Fibroblast of peridontal ligament (primary cell): ENCODE results near the gene KCNT2.
A peak's percentile ranks its signal among the peaks of the same experiment; 100 is the strongest.

Source experiments
- DNase-seq: peaks from one replicate; pipeline ENCODE4 v3.0.0-alpha.2; 2010; ENCODE audit errors: extremely low read depth

The KCNT2 gene

DNA sequence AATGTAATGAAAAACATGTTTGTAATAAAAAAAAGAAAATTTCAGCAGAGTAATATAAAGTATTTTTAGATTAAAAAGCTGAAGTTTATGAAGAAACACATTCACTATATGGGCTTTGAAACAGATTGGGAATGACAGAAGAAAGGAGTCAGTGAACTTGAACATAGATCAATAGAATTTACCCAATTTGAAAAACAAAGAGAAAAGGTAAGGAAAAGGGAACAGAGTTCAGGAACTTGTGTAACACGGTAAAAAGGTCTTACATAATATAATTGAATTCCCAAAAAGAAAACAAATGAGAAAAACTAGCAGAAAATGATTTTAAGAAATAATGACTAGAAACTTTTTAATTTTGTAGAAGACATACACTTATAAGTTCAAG, 206.8 kb downstream of the KCNT2 start:
- DNase-seq: no peak

DNA sequence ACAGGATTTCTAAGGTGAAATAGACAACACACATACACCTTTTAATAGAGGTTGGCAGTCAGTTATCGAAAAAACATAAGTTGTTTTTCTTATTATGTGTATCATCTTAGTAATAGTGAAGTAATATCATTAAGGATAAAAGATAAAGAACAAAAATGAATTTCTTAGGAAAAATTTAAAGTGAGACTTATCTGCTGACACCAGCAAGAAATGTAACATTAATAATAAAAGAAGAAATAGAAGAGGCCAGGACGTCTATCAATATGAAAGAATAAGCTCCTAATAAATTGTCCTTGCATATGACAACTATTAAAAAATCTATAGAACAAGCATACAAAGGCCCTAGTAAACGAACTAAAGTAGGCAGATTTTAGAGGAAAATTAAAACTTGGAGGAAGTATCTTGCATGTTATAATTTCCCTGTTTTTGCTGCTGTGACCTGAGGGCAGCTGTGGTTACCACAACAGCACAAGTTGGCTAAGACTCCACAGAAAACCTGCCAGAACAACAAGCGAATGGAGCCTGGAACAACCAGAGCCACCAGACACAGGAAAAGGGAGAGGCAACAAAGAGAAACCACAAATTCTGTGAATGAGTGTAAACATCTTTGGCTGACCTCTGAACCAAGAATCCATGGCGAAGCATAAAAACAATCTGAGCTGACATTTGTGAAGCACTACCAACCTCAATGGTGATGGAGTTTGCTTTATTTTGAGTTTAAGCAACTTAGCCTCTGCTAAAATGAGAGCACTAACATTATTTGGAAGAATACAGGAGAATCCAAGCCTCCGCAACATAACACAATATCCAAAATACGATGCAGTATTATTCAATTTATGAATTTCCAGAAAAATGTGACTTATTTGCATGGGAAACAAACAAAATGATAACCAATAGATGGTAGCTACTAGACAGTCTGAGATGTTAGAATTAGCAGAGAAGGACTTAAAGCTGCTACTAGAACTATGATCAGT, 207.5 kb downstream of the KCNT2 start:
- peak; percentile 93 for DNase-seq

DNA sequence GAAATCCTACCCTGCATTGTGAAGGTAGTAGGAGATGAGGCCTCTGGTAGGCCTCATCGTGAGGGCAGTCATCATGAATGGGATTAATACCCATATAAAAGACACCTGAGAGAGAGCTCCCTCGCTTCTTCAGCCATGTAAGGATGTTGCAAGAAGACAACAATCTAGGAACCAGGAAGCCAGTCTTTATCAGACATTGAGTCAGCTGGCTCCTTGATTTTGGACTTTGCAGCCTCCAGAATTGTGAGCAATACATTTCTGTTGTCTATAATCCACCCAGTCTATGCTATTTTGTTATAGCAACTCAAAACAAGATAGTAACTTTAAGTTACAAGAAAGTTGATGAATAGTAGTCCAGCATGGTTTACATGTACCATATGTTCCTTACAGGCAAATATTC, 208.5 kb downstream of the KCNT2 start:
- DNase-seq: no peak

GRCh38 chr1:196393742-196394141, 214.5 kb downstream of the KCNT2 start:
- DNase-seq: peak; percentile 67

GRCh38 chr1:196393282-196393681, 215.0 kb downstream of the KCNT2 start:
- no peak for DNase-seq

DNA sequence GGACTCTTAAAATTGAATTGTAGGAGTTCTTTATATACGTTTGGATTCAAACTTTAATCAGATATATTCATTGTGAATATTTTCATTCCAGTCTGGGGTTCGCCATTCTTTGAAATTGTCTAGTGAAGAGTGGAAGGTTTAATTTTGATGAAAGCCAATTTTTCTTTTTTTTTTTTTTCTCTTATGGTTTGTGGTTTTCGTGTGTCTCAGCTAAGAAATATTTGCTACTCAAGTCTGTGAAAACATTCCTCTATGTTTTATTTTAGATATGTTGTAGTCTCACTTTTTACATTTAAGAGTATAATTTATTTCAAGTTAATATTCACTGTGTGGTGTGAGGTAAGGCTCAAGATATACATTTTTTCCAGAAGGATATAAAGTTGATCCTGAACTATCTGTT, 220.5 kb downstream of the KCNT2 start:
- peak; percentile 67 for DNase-seq

GRCh38 chr1:196385109-196385508, 223.1 kb downstream of the KCNT2 start:
- no peak for DNase-seq

DNA sequence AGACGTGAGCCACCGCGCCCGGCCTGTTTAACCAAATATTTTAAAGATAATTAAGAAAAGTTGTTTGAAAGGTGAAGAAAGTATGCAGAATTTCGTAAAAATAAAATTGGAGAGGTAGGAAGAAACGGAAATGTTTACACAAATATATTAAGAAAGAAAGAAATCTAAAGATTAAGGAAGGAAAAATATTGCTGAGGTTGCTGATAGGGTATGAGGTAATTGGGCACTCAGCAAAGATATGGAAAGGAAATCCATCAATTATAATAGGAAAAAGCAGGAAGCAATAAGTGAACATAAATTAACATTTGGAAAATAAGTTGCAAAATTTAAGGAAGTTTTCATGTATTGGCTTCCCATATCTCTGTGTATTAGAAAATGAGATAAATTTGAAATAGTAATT, 225.9 kb downstream of the KCNT2 start:
- DNase-seq: no peak

GRCh38 chr1:196381544-196381943, 226.7 kb downstream of the KCNT2 start:
- DNase-seq: no peak

GRCh38 chr1:196380316-196380715, 227.9 kb downstream of the KCNT2 start:
- DNase-seq: peak; percentile 25

DNA sequence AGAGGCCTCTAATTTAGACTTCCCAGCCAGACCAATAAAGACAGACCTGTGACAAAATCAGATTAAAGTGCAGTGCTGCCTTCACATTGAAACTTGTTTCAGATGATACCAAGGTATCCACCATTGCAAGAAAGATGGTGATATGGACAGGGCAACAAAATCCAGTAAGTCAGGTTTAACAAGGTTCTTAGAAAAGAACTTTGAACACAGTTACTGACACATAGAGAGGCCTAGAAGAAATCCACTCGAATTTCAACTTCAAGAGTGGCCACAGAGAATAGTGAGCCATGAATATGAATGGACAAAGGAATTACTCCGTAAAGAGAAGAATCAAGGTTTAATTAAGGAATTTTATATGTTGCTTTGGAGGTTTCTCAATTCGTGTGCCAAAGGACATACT, 230.4 kb downstream of the KCNT2 start:
- DNase-seq: no peak

GRCh38 chr1:196376630-196377328, 231.5 kb downstream of the KCNT2 start:
- DNase-seq: no peak

- no peak for DNase-seq
Observed at GRCh38 chr1:196373798-196374197, 234.4 kb downstream of the KCNT2 start.

- peak; percentile 65 for DNase-seq
Observed at GRCh38 chr1:196372896-196373536, 235.2 kb downstream of the KCNT2 start.

DNA sequence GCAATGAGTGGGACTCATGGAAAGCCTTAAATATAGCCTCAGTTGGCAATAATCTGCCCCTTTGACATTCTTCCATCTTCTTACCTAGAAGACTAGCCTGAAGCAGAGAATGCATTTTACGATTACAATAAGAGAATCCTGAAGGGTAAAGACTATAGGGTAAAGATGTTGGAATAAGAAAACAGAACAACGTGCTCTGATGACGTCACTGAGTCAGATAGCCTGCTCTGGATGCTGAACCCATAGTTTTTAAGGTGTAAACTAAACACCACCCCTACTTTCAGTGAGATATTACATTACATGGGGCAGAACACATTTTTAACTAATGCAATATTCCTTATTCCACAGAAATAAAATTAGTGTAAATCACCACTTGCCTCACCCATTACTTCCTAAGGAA, 240.4 kb downstream of the KCNT2 start:
- DNase-seq: no peak

DNA sequence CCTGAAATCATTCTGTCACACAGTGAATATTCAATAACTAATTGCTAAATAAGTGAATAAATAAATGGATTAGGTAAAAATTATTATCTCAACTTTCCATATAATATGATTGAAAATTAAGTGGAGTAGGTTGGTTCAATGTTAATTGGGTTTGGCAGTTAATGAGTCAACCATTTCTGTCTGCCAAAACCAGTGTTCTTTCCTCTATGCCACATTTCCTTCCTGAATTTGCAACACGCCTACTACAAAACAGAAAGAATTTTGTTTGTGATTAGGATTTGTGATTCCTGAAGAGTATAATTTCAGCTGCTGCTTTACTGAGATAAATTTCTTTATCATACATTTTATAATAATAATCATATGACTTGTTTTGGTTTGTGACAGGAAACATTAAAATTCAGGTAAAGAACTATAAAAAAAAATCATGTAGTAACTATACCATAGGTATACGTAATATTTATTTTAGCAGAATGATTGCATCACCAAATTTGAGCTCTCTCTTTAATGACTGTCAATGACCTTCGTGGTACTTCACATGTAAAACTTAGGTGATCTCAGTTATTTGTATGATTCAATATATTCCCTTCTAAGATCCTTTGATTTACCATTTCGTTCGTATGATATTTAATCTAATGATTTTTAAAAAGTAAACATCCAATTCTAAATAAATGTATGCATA, 241.3 kb downstream of the KCNT2 start:
- DNase-seq: no peak

DNA sequence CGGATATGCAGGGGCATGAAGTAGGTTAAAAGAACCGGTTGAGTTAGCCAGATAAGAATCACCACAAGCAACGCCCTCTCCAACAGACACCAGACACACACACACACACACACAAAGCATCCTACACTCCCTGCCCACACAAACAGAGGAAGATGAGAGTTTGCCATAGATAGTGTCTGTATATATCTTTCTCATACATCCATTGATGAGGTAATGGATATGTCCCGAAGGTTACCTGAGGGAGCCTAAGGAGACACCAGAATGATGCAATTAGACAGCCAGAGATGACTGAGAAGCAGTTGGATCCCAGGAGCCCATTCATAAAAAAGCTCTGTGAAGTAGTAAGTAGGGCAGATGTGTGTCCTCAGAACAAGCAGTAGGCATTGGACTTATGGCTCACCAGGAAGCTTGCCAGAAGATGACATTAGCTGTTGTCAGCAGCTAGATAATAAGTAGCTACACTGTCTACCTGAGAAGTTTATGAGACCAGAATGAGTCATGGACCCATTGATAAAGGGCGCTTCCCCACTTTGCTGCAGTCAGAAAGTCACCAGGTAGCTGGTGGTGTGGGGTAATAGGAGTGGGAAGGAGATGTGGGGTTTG, 247.0 kb downstream of the KCNT2 start:
- no peak for DNase-seq

GRCh38 chr1:196357913-196358312, 250.3 kb downstream of the KCNT2 start:
- no peak for DNase-seq

DNA sequence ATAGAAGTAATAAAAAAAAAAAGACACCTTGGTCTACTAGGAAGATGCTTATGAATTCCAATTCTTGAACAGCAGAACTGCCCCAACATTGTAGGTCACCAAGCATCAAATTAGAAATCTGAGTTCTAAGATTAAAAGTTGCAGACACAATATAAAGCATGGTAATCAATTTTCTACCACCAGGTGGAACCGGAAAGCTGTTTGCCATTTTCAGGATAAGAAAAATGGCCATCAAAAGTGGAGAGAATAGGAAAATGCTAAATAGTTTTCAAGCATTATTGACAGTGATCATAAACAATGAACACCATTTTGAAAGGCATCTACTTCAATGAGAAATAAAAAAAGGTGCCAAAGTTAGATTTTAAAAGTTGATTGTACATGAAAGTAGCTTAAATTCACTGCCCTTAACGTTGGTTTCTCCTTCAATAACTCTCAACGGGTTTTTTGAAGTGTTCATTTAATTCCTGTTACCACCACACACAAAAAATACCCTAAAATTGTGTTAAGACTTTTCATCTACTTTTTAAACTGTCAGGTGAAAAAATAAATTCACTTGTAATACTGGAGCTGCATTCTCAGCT, 252.9 kb downstream of the KCNT2 start:
- peak; percentile 74 for DNase-seq

GRCh38 chr1:196344453-196344852, 263.8 kb downstream of the KCNT2 start:
- DNase-seq: no peak

- peak; percentile 22 for DNase-seq
Observed at GRCh38 chr1:196324345-196324744, 283.9 kb downstream of the KCNT2 start.
